SK-N-MC (cell line): ENCODE results near the gene NXN.

Experiments used
- EZH2 ChIP-seq: fragments of 200-600 bp; sonication (generic); IDR thresholded peaks from one replicate; pipeline ENCODE4 v1.6.1; 2017; ENCODE audit warnings: antibody characterized with exemption
- FOXP2 ChIP-seq: optimal IDR thresholded peaks from 2 replicates; pipeline ENCODE3; 2011; ENCODE audit warnings: mild to moderate bottlenecking, moderate library complexity; ENCODE audit not compliant: insufficient read depth; ENCODE audit errors: extremely low read length, control extremely low read depth
- POLR2AphosphoS5 ChIP-seq: IDR thresholded peaks from 2 replicates; pipeline ENCODE4 v1.6.1; 2012; ENCODE audit warnings: mild to moderate bottlenecking, low read depth, low read length, borderline replicate concordance

GRCh38 chr17:935485-935884 lies 44.1 kb downstream of the NXN start:
- TF ChIP-seq EZH2 (no peak), POLR2AphosphoS5 (no peak), FOXP2 (no peak)
